ENCODE measurements around the gene DZIP3. TPM values are rescaled to one million over a fixed set of nuclear protein-coding genes. Genes with fewer than 3 reads are reported as not detected.
A peak's percentile ranks its signal among the peaks of the same experiment; 100 is the strongest.
"Not testable (repeated sequence)": the region's sequence is repeated elsewhere in the genome, so short reads cannot be mapped to it uniquely, and the experiment has no call there.

DZIP3 gene
- polyA plus RNA-seq, 10 donors, result 15.7 to 24.5 (median 18.9) TPM

DNA sequence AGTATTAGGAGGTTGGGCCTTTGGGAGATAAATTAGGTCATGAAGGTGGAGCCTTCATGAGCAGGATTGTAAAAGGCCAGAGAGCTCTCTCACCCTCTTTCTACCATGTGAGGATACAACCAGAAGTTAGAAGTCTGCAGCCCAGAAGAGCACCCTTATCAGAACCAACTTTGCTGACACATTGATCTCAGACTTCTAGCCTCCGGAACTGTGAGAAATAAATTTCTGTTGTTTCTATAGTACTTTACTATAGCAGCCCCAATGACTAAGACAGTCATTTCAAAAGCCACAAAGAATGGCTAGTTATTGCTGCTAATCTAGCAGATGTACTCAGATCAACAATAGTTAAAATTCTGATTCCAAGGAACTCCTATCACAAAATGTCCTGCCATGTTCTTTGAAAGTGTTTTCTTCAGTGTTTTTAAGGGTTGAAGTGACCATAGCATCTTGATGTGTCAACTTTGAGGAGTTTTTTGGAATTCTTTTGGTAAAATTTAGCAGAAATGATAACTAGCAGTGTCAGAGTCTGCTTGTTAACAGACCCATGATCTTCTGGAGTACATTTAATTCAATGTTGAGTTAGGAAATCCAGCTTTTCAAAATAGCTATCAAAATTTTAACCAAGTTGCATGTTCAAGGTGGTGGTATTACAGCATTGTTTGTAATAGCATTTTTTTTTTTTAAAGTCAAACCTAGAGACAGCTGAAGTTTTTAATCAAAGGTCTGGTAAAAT lies 10.3 kb downstream of the DZIP3 start:
- DNase-seq, result no peak

DNA sequence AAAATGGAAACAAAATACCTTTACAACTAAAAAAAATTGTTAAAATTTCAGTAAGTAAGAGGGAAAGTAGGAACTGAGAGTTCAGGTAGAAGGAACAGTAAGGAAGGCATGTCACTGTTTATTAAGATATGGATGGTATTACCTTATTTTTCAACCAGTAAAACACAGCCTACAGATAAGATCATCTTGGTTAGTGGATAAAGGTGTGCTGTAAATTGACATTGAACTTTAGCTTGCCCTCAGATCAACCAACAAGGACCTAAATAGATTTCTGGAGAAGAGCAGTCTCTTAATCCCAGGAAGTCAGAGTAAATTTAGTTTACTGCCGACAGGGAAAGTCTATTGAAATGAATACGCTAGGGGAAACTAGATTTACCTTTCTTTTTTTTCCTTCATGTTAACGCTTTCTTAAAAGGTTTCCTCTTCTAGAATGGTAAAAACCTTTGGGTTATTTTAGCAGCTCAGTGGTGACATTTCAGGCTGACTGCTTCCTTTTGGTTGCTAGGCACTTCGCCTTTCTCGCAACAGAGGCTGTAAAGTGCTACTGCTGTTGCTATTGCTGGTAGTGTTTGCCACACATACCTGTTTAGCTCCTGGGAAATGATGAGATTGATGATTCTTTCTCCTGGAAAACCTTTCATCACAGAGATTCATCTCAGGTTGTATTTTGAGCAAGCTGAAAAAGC lies 12.9 kb downstream of the DZIP3 start:
- DNase-seq, result no peak

DNA sequence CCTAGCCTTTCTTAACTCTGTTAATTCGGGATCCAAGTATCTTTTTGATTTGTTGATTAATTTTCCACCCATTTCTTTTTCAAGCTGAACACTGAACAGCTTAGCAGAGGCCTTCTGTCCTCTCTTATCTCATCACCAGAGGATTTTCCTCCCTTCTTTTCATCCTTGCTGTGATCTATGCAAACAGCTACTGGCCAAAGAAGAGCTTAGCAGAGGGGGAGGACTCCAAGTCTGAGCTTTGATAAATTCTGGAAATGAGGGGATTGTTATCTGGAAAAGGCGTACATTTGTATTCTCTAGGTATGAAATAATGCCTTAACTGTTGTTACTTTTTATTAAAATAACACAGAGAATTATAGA lies 13.4 kb downstream of the DZIP3 start:
- DNase-seq, result no peak

DNA sequence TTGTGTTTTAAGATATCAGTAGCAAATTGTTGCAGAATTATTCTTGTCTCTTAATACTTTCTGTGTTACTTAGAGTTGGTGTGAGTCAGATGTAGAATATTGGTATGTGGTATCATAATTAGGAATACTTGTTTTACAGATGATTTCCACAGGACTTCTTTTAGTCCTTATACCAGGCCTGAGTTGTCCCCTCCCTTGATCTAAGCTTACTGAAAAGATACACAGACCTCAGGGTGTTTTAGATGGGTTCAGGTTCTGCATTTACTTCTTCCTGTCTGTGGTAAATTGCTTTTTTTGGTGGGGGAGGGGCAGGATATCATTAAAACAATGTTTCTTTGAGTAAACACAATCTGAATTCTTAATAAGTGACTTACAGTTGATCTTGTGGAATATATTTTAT lies 14.2 kb downstream of the DZIP3 start:
- DNase-seq, result no peak

DNA sequence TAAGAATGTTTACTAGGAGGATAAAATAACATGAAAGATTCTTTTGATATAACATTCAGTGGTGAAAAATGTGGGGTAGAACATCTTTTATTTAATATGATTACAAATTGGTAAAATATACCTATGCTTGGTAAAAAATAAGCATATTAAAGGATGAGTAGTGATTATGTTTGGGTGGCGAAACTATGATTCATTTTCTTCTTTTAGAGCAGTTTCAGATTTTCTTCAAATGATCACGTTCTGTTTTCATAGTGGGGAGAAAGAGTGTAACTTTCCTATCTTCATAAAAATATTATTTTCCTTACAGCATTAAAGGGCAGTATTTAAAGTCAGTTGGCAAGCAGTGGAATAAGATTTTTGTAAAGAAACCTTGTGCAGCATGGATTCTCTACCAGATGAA lies 15.5 kb downstream of the DZIP3 start:
- no peak for DNase-seq

DNA sequence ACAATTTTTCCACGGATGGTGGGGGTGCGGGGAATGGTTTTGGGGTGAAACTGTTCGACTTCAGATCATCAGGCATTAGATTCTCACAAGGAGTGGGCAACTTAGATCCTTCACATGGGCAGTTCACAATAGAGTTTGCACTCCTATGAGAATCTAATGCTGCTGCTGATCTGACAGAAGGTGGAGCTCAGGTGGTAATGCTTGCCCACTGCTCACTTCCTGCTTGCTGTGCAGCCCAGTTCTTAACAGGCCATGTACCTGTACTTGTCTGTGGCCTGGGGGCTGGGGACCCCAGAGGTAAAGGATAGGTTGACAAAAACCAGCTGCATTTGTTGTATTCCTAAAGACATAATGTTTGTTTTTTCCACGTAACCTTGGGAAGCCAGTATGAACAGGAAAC lies 16.0 kb downstream of the DZIP3 start:
- DNase-seq, result no peak

DNA sequence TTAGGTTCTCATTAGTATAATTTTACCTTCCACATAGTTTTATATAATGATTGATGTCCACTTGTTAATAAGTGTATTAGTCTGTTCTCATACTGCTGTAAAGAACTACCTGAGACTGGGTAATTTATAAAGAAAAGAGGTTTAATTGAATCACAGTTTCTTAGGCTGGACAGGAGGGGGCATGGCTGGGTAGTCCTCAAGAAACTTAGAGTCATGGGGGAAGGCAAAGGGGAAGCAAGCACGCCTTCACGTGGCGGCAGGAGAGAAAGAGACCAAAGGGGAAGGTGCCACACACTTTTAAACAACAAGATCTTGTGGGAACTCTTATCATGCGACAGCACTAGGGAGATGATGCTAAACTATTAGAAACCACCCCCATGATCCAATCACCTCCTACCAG lies 19.2 kb downstream of the DZIP3 start:
- no peak for DNase-seq

DNA sequence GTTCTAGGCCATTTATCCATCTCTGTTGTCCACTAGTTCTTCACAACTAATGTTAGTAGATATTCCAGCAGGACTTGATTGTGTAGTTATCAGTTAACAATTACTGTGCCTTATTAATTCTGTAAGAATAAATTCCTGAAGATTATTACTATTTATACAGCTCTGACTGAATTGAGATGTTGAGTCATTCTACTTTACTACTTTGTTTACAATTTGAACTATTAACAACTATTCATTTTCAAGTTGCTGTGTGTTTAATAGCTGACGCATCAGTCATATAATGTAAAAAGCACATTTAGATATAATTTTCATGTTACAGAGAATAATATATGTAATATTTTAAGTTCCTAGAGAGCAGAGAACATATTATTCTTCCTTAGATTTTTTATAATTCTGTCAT lies 21.1 kb downstream of the DZIP3 start:
- no peak for DNase-seq

DNA sequence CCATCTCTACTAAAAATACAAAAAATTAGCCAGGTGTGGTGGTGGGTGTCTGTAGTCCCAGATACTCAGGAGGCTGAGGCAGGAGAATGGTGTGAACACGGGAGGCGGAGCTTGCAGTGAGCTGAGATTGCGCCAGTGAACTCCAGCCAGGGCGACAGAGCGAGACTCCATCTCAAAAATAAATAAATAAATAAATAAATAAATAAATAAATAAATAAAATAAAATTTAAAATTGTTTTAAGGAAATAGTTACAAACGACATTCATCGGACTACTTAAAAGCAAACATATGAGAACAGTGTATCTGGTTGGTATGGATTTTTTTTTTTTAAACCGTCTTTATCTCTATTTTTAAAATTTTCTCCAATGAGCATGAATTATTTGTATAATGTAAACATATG lies 26.6 kb downstream of the DZIP3 start:
- not testable (repeated sequence) for DNase-seq

DNA sequence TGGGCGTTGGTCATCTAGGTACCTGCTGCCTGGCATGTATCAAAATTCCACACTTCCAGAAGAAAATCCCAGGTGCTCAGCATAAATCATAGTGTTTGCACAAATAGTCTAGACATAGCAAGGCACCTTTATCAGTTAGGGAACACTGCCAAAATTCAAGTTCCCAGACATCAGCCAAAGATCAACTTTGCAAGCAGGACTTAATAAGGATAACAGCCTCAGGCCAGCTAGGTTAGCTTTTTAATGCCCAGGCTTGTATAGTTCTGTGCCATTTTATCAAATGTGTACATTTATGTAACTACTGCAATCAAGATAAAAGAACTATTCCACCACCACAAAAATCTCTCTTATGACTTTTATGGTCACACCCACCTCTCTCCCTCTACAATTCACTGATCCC lies 30.7 kb downstream of the DZIP3 start:
- no peak for DNase-seq

DNA sequence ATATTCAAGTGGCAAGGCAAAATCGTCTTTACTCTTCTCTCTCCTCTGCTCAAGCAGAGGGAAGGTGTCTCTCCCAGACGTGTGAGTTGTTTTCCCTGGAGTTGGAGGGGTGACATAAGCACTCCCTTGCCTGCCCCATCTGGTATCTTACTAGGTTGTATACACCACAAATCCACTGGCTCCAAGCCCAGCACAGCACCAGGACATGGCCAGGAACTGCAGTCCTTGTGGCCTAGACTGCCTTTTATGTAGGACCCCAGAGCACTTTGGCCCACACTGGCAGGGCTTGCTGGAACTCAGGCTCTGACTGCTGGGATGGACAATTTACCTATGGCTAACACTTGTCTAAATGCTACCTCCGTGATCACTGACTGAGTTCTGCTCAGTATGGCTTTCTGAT lies 34.0 kb downstream of the DZIP3 start:
- no peak for DNase-seq

DNA sequence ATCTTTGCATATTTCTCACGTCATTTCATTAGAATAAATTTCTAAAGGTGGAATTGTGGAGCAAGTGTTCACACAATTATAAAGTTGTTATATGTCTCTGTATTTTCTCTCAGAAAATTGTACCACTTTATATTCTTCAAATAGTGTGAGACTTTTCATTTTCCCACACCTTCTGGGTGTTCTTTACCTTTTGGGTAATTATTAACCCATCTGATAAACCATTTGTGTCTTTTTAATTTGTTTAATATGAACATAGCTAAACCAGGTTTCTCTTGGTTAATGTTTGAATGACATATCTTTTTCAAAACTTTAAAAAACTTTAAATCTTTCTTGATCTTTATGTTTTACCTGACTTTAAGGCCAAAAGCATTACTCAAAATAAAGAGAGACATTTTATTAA lies 40.5 kb downstream of the DZIP3 start:
- no peak for DNase-seq

DNA sequence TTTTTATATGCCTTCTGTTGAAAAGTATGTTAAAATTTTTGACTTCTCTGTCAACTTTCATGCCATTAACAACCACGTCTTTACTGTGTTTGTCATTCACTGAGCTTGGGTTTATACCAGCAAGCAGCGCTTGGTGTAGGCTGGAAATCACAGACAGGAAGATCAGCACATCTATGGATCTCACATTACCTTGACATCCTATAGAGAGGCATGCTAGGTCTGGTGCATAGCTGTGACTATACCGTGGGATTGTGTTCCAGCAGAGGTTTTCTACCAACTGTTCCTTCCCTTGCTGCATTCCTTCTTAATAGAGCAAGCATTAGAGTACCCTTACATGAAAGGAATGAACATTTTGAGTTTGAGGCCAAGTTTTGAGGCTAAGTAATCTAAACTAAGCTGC lies 53.0 kb downstream of the DZIP3 start:
- no peak for DNase-seq

DNA sequence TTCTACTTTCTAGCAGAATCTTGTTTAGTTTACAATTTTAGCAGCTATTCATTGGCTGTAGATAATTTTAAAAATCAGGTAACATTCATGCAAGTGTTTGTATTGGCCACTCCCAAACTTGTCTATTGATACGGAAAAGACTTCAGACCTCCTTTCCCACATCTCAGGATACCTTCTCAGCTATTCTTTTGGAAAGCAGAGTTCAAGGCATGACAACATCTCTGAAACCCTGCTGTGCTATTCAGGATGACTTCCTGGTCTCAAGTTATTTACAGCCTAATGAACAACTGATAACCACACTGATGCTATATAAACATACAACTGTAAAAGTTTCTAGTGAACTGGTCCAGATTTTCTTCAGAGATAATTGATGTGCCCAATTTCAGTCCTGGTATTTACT lies 55.8 kb downstream of the DZIP3 start:
- no peak for DNase-seq

DNA sequence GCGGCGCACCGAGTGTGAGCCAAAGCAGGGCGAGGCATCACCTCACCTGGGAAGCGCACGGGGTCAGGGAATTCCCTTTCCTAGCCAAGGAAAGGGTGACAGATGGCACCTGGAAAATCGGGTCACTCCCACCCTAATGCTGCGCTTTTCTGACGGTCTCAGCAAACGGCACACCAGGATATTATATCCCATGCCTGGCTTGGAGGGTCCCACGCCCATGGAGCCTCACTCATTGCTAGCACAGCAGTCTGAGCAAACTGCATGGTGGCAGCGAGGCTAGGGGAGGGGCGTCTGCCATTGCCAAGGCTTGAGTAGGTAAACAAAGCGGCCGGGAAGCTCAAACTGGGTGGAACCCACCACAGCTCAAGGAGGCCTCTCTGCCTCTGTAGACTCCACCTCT lies 66.1 kb downstream of the DZIP3 start:
- not testable (repeated sequence) for DNase-seq

DNA sequence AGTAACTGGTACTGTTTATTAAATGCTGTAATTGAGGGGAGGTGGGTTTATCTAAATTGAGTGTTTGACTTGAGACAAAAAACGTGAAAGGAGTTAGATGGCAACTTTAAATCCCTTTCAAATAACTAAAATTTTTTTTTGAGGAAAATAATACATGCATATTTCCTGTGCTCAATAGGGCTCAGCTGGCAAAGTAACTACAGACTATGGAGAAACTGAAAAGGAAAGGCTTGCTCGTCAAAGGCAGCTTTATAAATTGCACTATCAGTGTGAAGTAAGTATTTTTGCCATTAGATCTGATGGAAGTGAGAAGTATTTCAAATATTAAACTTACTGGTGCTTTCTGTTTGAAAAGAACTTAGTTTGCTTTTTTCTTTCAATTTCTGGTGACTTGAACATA lies 72.2 kb downstream of the DZIP3 start:
- DNase-seq, result no peak

DNA sequence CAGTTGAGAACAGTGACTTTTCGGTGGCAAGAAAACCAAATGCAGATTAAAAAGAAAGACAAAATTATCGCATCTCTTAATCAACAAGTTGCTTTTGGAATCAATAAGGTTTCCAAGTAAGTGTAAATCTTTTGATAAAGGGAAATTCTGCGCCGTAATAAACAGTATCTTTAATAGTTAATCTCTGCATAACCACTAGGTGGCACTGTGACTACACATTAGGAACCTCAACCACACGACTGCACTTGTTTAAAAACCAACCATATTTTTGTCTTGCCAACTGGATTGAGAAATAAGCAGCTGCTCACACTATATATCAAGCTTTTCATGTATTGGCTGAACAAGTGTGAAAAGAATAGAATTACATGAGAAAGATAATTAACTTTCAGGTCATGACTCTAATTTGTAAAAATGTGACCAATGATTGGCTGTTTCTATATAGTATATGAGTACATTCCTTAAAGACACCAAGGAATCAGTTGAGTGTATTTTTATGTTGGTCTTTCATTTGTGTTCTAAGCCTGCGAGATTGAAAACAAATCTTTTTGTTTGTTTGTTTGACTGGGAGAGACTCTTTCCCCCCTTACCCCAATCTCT lies 72.7 kb downstream of the DZIP3 start:
- DNase-seq, result peak; percentile 60 to 77 (median 69)

DNA sequence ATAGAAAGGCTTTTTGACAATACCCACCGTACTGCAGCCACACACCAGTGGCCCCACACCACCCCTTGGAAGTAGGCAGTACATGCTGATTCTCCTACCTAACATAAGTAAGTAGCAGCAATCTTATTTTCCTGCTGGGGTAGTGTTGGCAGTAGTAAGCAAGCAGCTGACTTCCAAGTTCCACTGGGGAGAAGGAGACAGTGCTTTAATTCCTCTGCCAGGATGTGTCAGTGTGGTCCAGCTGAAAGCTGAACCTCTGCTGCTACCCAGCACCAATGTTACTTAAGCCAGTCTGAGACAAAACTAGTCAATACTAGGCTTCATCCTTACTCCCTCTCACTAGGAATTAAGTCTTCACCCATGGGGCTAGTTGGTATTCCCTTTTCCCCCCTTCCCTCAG lies 74.7 kb downstream of the DZIP3 start:
- DNase-seq, result peak in 2 of 3 donors; percentile 6

DNA sequence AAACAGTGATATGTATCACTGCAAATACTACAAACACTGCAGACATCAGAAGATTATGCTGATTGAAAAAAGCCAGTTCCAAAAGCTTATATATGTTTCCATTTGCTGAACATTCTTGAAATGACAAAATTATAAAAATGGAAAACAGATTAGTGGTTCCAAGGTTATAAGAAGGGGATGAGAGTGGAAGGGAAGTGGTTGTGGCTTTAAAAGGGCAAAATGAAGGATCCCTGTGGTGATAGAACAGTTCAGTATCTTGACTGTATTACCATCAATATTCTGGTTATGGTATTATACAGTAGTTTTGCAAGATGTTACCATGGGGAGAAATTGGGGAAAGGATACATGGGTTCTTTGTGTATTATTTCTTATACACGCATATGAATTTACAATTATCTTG lies 77.8 kb downstream of the DZIP3 start:
- no peak for DNase-seq

DNA sequence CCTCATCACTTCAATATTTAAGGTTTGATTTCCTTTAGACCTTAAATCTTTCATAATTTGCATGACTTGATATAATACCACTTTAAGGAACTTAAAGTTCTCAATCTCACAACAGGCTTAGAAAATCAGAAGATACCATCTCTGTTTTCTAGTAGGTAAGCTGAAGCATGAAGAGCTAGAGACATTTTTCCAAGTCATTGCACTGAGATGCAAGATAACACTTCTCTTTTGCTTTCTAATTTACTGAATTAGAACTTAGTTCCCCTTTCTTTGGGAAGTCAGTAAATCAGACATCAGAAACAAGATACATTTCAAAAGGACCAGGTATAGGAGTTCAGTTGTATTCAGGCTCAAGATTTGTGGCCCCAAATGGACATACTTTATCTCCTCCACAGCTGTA lies 79.7 kb downstream of the DZIP3 start:
- DNase-seq, result no peak

DNA sequence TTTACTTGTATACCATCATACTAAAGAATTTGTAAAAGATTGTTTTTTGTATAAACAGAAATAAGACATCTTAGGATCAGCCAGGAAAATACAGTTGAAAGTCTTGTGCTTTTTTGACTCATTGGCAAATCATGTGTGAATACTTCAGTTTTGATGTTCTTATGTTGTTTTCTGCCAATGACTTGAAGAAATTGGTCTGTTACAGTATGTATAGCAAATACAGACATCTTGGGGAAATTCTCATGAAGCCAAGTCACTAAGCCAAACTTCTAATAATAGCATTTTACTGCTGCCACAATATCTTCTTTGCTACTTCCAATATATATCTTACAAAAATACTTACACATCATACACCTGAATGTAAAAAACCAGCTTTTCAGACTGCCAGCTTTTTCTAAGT lies 83.2 kb downstream of the DZIP3 start:
- peak in 1 of 3 donors; percentile 3 for DNase-seq

DNA sequence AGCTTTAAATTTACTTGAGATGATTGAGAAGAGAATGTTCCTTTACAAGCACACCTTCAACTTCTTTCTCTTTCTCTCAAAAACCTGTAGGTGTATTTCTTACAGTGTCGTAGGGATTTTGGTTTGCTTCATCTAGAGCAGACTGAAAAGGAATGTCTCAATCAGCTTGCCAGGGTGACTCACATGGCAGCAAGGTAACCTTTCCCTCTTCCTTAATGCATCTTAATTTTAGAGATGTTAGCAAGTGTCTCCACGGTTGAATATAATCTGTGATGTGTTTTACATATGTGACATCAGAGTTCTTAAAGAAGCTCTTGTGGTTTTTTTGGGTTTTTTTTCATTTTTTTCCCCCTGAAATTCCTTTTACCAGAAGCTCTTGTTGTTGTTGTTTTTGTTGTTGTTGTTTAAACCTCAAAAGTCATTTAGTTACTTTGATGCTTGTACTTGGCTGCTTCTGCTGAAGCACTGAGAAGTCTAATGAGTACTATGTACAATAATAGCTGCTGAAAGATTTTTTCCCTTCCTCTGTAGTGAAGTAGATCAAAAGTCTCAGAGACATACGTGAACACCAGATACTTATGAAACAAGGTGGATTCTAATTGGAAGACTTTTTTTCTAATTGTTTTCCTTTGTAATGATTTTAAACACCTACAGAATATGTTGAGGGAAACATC lies 84.6 kb downstream of the DZIP3 start:
- DNase-seq, result no peak

DNA sequence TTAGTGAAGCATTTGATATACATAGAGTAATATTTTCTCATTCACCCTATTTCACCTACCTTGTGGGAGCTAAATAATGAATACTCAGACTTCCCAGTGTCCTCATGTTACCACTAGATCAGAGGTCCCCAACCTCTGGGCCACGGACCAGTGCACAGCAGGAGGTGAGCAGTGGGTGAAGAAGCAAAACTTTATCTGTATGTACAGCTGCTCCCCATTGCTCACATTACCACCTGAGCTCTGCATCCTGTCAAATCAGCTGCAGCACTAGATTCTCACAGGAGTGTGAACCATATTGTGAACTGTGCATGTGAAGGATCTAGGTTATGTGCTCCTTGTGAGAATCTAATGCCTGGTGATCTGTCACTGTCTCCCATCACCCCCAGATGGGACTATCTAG lies 88.3 kb downstream of the DZIP3 start:
- no peak for DNase-seq
